GM12892 (cell line): Measurements from ENCODE around the gene AGER.

Experiments
- POLR2A ChIP-seq: IDR thresholded peaks from 2 replicates; pipeline ENCODE4 v1.6.1; 2011; ENCODE audit warnings: low read depth, low read length, control low read depth
- POLR2AphosphoS5 ChIP-seq: IDR thresholded peaks from 2 replicates; pipeline ENCODE4 v1.6.1; 2011; ENCODE audit warnings: low read depth, low read length, control low read depth
- TAF1 ChIP-seq: IDR thresholded peaks from 2 replicates; pipeline ENCODE4 v1.6.1; 2011; ENCODE audit warnings: low read depth, mild to moderate bottlenecking, control low read depth, low read length, borderline replicate concordance

GRCh38 chr6:32149932-32150870 lies 33.9 kb downstream of the AGER start:
- TF ChIP-seq POLR2AphosphoS5 (no peak), POLR2A (no peak), TAF1 (no peak)
